Stimulated activated CD8-positive, alpha-beta memory T cell treated with anti-CD3 and anti-CD28 coated beads, Interleukin-2, amount 100 ng/mL, for 48 hours (primary cell): ENCODE data around the gene CHMP4A.
A peak's percentile ranks its signal among the peaks of the same experiment; 100 is the strongest.
"Not testable (repeated sequence)": the region's sequence is repeated elsewhere in the genome, so short reads cannot be mapped to it uniquely, and the experiment has no call there.

Experiments used
- DNase-seq, 2 donors: peaks; one replicate each; pipeline ENCODE4 v3.0.0-alpha.2; 2020; ENCODE audit warnings: low read depth in 2 of 2

Gene CHMP4A

GRCh38 chr14:24246765-24247212 lies 33.5 kb upstream of the CHMP4A start:
- DNase-seq = no peak

GRCh38 chr14:24245350-24245749 lies 32.1 kb upstream of the CHMP4A start:
- DNase-seq = not testable (repeated sequence)

GRCh38 chr14:24243336-24243836 lies 30.1 kb upstream of the CHMP4A start:
- no peak for DNase-seq

- peak; percentile 88 to 89 for DNase-seq
These were observed 28.6 kb upstream of the CHMP4A start for GRCh38 chr14:24241829-24242443.

GRCh38 chr14:24240110-24240918 lies 27.0 kb upstream of the CHMP4A start:
- DNase-seq = no peak

GRCh38 chr14:24238527-24239037 lies 25.3 kb upstream of the CHMP4A start:
- no peak for DNase-seq

GRCh38 chr14:24238123-24238522 lies 24.8 kb upstream of the CHMP4A start:
- no peak for DNase-seq

GRCh38 chr14:24237463-24237955 lies 24.2 kb upstream of the CHMP4A start:
- DNase-seq = no peak

GRCh38 chr14:24236689-24237462 lies 23.6 kb upstream of the CHMP4A start:
- DNase-seq = no peak

- DNase-seq = no peak
These were observed 22.8 kb upstream of the CHMP4A start for GRCh38 chr14:24235804-24236688.

- DNase-seq = no peak
These were observed 21.1 kb upstream of the CHMP4A start for GRCh38 chr14:24234095-24235005.

- no peak for DNase-seq
These were observed 20.2 kb upstream of the CHMP4A start for GRCh38 chr14:24233538-24233866.

- peak in 1 of 2 donors; percentile 29 for DNase-seq
These were observed 19.6 kb upstream of the CHMP4A start, which contains the start of gene GMPR2 for GRCh38 chr14:24232645-24233537. Gene GMPR2, plus strand, starts transcription at chr14:24232929. Its CDS starts 325 bp downstream, at chr14:24233254.

- DNase-seq = peak; percentile 73 to 85
These were observed 18.9 kb upstream of the CHMP4A start, which contains the start of gene NEDD8 for GRCh38 chr14:24232121-24232644. Gene NEDD8, minus strand, starts transcription at chr14:24232367. Its CDS starts 100 bp downstream, at chr14:24232267.

GRCh38 chr14:24231263-24232120 lies 18.2 kb upstream of the CHMP4A start:
- no peak for DNase-seq

- no peak for DNase-seq
These were observed 15.6 kb upstream of the CHMP4A start for GRCh38 chr14:24228902-24229301.

GRCh38 chr14:24226473-24226872 lies 13.2 kb upstream of the CHMP4A start:
- DNase-seq = no peak
